Measurements from ENCODE around the gene PRKCZ.

Gene PRKCZ

GRCh38 chr1:2025491-2025981 lies 24.7 kb upstream of the PRKCZ start:
- no peak for DNase-seq

- no peak for DNase-seq
Measured at GRCh38 chr1:2027961-2028583, 22.1 kb upstream of the PRKCZ start.

DNA sequence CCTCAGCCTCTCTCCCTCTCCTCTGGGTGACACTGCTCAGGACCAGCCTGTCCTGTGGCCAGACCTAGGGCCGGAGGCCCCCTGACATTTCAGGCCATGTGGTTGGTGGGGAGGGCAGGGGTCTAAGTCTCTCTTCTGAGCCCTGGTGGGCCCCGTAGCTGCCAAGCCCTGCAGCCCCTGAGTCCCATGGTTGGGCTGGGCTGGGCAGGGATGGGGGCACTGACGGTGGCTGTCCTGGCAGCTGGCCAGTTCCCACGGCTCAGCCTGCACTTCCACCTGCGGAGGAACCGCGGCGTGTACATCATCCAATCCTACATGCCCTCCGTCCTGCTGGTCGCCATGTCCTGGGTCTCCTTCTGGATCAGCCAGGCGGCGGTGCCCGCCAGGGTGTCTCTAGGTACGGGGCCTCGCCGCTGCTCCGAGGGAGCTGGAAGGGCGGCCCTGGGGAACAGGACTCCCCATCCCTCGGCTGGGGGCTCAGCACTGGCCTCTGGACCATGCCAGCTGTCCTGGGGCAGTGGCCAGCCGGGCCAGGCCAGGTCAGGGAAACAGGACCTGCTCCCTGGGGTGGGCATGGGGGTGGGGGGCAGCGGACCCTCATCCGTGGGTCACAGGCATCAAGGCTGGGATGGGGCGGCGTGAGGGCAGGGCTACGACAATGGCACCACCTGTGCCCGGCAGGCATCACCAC lies 21.2 kb upstream of the PRKCZ start:
- DNase-seq, result no peak

- DNase-seq, result no peak
Measured at GRCh38 chr1:2029561-2029960, 20.6 kb upstream of the PRKCZ start.

- no peak for DNase-seq
Measured at GRCh38 chr1:2030076-2030871, 19.9 kb upstream of the PRKCZ start.

DNA sequence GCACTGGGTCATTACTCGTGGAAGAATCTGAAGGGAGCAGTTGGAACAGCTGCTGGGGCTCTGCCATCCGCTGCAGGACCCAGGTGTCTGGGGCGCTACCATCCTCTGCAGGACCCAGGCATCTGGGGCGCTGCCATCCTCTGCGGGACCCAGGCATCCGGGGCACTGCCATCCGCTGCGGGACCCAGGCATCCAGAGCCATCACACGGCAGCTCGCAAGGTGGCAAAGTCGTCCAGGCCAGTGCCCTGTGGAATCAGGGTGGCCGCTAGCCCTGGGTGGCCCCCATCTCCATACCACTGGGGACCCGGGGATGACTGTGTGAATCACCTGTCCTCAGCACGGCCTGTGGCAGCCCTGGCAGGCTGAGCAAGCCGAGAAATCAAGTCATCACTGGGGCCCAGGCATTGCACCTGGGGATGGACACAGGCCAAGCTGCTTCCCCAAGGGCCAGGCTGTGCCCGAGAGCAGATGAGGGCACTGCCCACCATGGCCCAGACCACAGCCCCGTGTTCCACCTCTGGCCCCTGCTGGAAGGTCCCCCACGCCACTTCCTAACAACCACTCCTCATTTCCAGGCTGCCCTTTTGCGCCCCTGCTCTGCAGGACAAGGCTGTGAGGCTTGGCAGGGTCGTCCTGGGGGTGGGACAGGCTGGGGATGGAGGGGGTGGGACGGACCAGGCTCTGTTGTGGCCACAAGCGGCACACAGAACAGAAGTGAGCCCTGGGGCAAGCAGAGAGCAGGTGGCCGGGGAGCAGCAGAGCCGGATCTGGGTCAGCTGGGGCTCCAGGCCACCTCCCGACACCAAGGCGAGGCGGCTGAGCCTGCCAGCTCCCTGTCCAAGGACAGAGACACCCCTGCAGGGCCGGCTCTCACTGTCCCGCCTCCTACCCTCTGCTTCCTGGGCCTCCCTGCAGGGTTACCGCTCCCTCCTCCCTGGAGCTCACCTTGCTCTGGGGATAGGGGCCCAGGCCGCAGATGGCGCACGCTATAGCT lies 18.4 kb upstream of the PRKCZ start:
- no peak for DNase-seq

DNA sequence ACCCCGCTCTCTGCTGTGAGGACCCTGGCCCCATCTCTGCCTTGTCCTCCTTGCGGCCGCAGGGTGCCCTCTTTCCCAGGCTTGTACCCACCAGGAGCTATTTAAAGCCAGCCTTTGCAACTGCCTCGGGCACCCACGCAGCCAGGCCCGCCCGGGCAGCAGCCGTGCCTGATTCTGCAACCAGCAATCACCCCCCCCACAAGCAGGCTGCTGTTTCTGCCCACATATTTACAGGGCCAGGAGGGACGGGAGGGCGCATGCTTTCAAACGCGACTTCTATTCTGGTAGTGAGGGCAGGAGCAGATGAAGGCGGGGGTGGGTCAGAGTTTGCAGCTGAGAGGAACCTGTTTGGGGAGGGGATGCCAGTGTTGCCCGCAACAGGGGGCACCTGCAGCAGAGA lies 17.5 kb upstream of the PRKCZ start:
- DNase-seq, result no peak

GRCh38 chr1:2033165-2033564 lies 17.0 kb upstream of the PRKCZ start:
- DNase-seq, result no peak

- DNase-seq, result no peak
Measured at GRCh38 chr1:2036287-2036686, 13.9 kb upstream of the PRKCZ start.

GRCh38 chr1:2037314-2037979 lies 12.8 kb upstream of the PRKCZ start:
- DNase-seq, result no peak

DNA sequence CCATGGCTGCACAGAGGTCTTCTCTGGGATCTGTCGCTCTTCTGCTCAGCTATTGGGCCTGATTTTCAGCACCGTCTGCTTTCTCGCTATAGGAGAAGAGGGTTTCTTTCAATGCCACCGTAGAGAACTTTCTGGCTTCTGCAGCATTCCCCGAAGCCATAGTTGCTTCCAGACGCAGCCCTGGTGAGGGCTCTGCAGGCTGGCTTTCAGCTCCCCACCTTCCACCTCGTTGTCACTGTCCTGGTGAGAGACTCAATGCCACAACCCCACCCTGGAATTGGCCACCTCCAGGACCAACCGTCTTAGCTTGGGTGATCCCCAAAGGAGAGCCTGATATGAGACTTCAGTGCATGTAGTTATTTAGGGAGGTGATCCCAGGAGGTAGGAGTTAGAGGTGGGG lies 12.0 kb upstream of the PRKCZ start:
- no peak for DNase-seq

GRCh38 chr1:2039251-2039650 lies 11.0 kb upstream of the PRKCZ start:
- DNase-seq, result no peak

- no peak for DNase-seq
Measured at GRCh38 chr1:2041305-2041704, 8.9 kb upstream of the PRKCZ start.

GRCh38 chr1:2041887-2042286 lies 8.3 kb upstream of the PRKCZ start:
- no peak for DNase-seq

DNA sequence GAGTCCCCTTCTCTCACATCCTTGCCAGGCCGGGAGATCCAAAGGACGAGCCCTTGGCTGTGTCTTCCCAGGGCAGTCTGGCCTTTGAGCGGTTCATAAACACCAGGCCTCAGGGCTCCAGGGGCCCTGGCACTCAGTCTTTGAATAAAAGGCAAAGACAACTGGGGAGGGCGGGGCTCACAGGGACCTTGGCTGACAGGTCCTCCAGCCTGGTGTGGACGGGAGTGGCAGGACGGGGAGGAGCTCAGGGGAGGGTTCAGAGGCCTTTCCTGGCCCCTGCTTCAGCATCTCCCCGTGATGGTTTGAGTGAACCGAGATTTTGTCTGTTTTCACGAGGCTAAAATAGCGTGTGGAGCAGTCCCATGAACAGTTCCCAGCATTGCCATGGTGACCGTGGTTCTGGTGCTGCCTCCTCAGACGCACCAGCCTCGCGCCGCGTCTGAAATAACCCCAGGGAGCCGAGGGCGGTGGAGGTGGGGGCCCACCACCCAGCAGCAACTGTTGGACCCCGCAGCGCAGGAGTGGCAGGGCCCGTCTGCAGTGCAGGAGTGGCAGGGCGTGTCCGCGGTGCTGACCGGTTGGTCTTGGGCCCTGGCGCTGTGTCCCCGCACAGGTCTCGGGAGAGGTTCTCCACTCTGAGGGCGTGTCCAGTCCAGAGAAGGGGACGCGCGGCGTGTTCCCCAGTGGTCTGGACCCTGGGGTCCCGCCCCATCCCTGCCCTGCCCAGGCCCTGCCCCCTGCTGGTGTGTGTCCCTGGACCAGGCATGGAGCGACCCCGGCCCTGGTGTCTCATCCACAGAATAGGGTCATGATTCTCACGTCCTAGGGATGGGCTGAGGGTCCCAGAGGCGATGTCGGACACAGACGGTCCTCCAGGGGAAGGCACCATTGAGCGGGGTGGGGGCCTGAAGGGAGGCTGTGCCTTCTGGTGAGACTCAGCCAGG lies 7.1 kb upstream of the PRKCZ start:
- no peak for DNase-seq

- no peak for DNase-seq
Measured at GRCh38 chr1:2043886-2044285, 6.3 kb upstream of the PRKCZ start.

- DNase-seq, result peak; percentile 36
Measured at GRCh38 chr1:2044510-2045319, 5.5 kb upstream of the PRKCZ start.

GRCh38 chr1:2045468-2046173 lies 4.6 kb upstream of the PRKCZ start:
- DNase-seq, result no peak

GRCh38 chr1:2046174-2046917 lies 3.9 kb upstream of the PRKCZ start:
- DNase-seq, result no peak

Measured in amniotic stem cell (primary cell).